ENCODE data around the gene MYO1D.
"Not testable (repeated sequence)": the region's sequence is repeated elsewhere in the genome, so short reads cannot be mapped to it uniquely, and the experiment has no call there.

The MYO1D gene

GRCh38 chr17:32831627-32832243 lies 45.2 kb downstream of the MYO1D start:
- TF ChIP-seq CTCF (conservative IDR thresholded peaks at IDR 0.05; ENCODE audit: low read depth, low read length), result no peak
- no peak for DNase-seq (ENCODE audit: low read depth)
- no peak overlapping the region for H3K4me3 ChIP-seq (ENCODE audit: low read length)

GRCh38 chr17:32831223-32831622 lies 45.7 kb downstream of the MYO1D start:
- TF ChIP-seq CTCF (conservative IDR thresholded peaks at IDR 0.05; ENCODE audit: low read depth, low read length), result no peak
- no peak for DNase-seq (ENCODE audit: low read depth)
- no peak overlapping the region for H3K4me3 ChIP-seq (ENCODE audit: low read length)

- DNase-seq (ENCODE audit: low read depth), result no peak
- no peak overlapping the region for H3K4me3 ChIP-seq (ENCODE audit: low read length)
- TF ChIP-seq CTCF (conservative IDR thresholded peaks at IDR 0.05; ENCODE audit: low read depth, low read length), result no peak
Observed at GRCh38 chr17:32828822-32829221, 48.1 kb downstream of the MYO1D start.

GRCh38 chr17:32827227-32827626 lies 49.7 kb downstream of the MYO1D start:
- no peak for TF ChIP-seq CTCF (conservative IDR thresholded peaks at IDR 0.05; ENCODE audit: low read depth, low read length)
- no peak overlapping the region for H3K4me3 ChIP-seq (ENCODE audit: low read length)
- DNase-seq (ENCODE audit: low read depth), result no peak

- TF ChIP-seq CTCF (conservative IDR thresholded peaks at IDR 0.05; ENCODE audit: low read depth, low read length), result no peak
- H3K4me3 ChIP-seq (ENCODE audit: low read length), result no peak overlapping the region
- no peak for DNase-seq (ENCODE audit: low read depth)
Observed at GRCh38 chr17:32826076-32826475, 50.8 kb downstream of the MYO1D start.

GRCh38 chr17:32824334-32824733 lies 52.6 kb downstream of the MYO1D start:
- no peak for TF ChIP-seq CTCF (conservative IDR thresholded peaks at IDR 0.05; ENCODE audit: low read depth, low read length)
- DNase-seq (ENCODE audit: low read depth), result no peak
- H3K4me3 ChIP-seq (ENCODE audit: low read length), result no peak overlapping the region

GRCh38 chr17:32822996-32823395 lies 53.9 kb downstream of the MYO1D start:
- DNase-seq (ENCODE audit: low read depth), result no peak
- TF ChIP-seq CTCF (conservative IDR thresholded peaks at IDR 0.05; ENCODE audit: low read depth, low read length), result no peak
- peak overlapping the region; percentile 30 for H3K4me3 ChIP-seq (ENCODE audit: low read length)

- peak overlapping the region; percentile 32 for H3K4me3 ChIP-seq (ENCODE audit: low read length)
- not testable (repeated sequence) for DNase-seq (ENCODE audit: low read depth)
Observed at GRCh38 chr17:32821987-32822934, 54.7 kb downstream of the MYO1D start.
